ENCODE results near the gene EPHA4. TPM values are rescaled to one million over a fixed set of nuclear protein-coding genes. Genes with fewer than 3 reads are reported as not detected.

The EPHA4 gene
- total RNA-seq, 3 donors from 2014 or later, result 21.4 to 36.8 (median 21.9) TPM

DNA sequence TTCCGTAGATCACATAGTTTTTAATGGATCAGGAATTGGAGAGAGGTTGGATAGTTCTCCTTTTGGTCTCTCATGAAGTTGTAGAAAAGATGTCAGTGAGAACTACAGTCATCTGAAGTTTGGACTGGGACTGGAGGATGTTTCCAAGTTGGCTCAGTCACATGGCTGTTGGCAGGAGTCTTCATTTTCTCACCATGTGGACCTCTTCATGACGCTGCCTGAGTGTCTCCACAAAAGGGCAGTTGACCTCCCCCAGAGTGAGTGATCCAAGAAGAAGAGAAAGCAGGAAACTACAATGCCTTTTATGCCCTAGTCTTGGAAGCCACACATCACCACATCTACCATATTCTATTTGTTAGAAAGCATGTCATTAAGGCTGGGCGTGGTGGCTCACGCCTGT lies 171.7 kb downstream of the EPHA4 start:
- DNase-seq (no peak), ATAC-seq (no peak)
- intact Hi-C loops (cut with DNase I, micrococcal nuclease), result no loop called here
- no peaks in the 10 kb centered on the region for H3K4me1 ChIP-seq (ENCODE audit: low read depth)
- H3K36me3 ChIP-seq (ENCODE audit: low read depth), result no peaks in the 10 kb centered on the region
- H3K9me3 ChIP-seq, result no peaks in the 10 kb centered on the region
- H3K4me3 ChIP-seq, result no peak overlapping the region
- TF ChIP-seq, protein P1, sequence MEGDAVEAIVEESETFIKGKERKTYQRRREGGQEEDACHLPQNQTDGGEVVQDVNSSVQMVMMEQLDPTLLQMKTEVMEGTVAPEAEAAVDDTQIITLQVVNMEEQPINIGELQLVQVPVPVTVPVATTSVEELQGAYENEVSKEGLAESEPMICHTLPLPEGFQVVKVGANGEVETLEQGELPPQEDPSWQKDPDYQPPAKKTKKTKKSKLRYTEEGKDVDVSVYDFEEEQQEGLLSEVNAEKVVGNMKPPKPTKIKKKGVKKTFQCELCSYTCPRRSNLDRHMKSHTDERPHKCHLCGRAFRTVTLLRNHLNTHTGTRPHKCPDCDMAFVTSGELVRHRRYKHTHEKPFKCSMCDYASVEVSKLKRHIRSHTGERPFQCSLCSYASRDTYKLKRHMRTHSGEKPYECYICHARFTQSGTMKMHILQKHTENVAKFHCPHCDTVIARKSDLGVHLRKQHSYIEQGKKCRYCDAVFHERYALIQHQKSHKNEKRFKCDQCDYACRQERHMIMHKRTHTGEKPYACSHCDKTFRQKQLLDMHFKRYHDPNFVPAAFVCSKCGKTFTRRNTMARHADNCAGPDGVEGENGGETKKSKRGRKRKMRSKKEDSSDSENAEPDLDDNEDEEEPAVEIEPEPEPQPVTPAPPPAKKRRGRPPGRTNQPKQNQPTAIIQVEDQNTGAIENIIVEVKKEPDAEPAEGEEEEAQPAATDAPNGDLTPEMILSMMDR (IDR thresholded peaks at IDR 0.05), result no peak

DNA sequence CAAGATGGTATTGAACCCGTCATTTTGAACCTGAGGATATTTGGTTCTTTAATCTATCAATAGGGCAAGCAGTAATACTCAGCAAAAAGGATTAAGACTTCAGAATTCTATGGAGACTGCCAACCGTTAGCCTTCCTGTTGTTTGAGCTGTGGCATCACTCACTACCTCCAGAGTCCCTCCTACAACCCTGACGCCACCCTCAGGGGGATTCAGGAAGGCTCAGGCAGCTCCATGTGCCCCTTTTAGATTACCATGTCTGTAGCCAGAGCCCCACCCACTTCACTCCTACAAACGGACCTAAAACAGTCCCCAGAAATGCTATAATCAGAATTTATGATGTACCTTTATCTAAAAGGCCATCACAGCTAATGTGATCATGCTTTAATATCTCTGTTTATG lies 172.9 kb downstream of the EPHA4 start:
- DNase-seq (no peak), ATAC-seq (no peak)
- Histone ChIP-seq H3K4me1 (ENCODE audit: low read depth) (no peaks in the 10 kb centered on the region), H3K36me3 (ENCODE audit: low read depth) (no peaks in the 10 kb centered on the region), H3K4me3 (no peak overlapping the region), H3K9me3 (no peaks in the 10 kb centered on the region)
- intact Hi-C loops (cut with DNase I, micrococcal nuclease), result no loop called here
- TF ChIP-seq, protein P1 (IDR thresholded peaks at IDR 0.05), result no peak

DNA sequence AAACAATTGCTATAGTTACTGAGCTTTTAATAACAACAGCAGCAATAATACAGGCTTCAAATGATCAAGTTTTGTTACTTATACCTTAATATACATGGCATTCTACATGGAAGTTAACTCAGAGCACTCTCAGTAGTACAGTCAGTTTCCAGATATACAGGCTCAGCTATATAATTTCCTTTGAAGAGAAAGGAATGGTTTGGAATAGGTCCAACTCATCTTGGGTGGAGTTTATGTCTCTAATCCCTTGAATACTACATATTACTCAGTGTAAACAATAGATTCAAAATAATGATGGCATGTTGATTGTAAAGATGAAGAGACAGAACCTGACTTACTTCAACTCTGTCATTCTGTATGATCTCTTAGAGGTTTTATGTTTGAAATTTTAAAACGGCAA lies 174.9 kb downstream of the EPHA4 start:
- TF ChIP-seq, protein P1 (IDR thresholded peaks at IDR 0.05), result no peak

DNA sequence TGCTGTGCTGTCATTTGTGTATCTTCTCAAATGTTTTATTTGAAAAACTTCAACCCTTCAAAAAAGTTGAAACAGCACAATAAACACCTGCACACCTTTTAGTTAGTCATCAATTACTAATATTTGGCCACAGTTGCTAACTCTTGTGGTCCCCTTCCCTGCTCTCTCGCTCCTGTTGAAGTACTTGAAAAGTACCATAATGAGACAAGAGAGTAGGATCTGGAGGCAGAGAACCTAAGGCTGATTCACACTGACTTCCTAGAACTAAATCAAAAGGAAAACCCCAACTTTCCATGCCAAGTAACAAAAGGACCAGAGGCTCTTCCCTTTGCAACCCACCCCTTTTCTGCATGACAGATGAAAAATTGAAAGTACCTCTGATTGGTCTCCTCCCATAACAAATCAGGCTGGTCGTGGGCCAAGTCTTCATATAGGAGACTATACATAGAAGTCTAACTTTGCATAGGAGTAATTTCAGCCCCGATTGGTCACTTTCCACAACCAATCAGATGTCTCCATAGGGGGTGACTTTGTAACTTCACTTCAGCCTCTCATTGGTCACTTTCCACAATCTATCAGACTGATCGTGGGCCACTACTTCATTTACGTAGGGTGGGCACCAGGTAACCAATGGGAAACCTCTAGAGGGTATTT lies 179.7 kb downstream of the EPHA4 start:
- H3K4me1 ChIP-seq (ENCODE audit: low read depth), result no peaks in the 10 kb centered on the region
- DNase-seq (no peak), ATAC-seq (no peak)
- TF ChIP-seq, protein P1 (IDR thresholded peaks at IDR 0.05), result no peak
- intact Hi-C loops (cut with DNase I, micrococcal nuclease), result no loop called here
- H3K36me3 ChIP-seq (ENCODE audit: low read depth), result no peaks in the 10 kb centered on the region
- no peak overlapping the region for H3K4me3 ChIP-seq
- H3K9me3 ChIP-seq, result no peaks in the 10 kb centered on the region

More for the DNA sequence above, 174.9 kb downstream of the EPHA4 start:
- intact Hi-C loops (cut with DNase I, micrococcal nuclease), result no loop called here
- Histone ChIP-seq H3K4me3 (no peak overlapping the region), H3K9me3 (no peaks in the 10 kb centered on the region), H3K36me3 (ENCODE audit: low read depth) (no peaks in the 10 kb centered on the region), H3K4me1 (ENCODE audit: low read depth) (no peaks in the 10 kb centered on the region)
- DNase-seq (no peak), ATAC-seq (peak; percentile 31)

DNA sequence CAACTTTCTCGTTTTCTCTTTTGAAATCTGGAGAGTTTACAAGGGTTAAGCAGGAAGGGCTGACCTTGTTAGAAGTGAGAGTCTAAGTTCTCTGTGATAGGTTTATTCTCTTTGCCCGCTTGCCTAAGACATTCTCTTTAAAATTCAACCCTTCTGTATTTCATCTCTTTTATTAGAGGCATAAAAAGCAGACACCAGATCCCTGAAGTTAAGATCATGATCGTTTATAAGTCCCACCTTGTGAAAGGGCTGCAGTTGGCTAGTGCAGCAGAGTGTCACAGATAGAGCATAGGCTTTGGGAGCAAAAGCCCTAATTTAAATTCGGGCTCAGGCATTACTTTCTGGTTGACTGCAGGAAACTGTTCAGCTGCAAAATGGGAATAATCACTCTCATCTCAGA lies 181.2 kb downstream of the EPHA4 start:
- no peak for ATAC-seq
- Histone ChIP-seq H3K9me3 (no peaks in the 10 kb centered on the region), H3K4me1 (ENCODE audit: low read depth) (no peaks in the 10 kb centered on the region), H3K36me3 (ENCODE audit: low read depth) (no peaks in the 10 kb centered on the region), H3K4me3 (no peak overlapping the region)
- intact Hi-C loops (cut with DNase I, micrococcal nuclease), result no loop called here
- TF ChIP-seq, protein P1 (IDR thresholded peaks at IDR 0.05), result no peak
- no peak for DNase-seq

DNA sequence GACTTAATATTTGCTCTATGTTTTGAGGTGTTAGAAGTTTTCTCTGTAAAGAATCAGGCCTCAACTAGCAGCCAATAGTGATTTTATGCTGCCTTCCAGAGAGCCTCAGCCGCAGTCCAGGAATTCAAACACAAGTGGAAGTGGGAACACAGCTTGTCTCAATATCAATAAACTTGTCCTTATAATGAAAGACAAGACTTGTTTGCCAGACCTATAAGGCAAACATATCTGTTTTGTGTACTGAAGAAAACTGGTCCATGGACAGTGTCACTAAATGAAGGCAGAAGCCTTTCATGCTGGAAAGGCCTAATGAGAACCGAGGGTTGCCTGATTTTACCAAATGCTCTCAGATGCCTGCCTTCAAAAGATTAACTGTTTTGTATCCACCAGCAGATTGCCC lies 182.2 kb downstream of the EPHA4 start:
- ATAC-seq, result no peak
- intact Hi-C loops (cut with DNase I, micrococcal nuclease), result no loop called here
- no peaks in the 10 kb centered on the region for H3K9me3 ChIP-seq
- H3K4me3 ChIP-seq, result no peak overlapping the region
- TF ChIP-seq, protein P1 (IDR thresholded peaks at IDR 0.05), result no peak
- no peaks in the 10 kb centered on the region for H3K36me3 ChIP-seq (ENCODE audit: low read depth)
- no peak for DNase-seq
- H3K4me1 ChIP-seq (ENCODE audit: low read depth), result no peaks in the 10 kb centered on the region

All from mucosa of descending colon (tissue), 3 donors.